ENCODE measurements around the gene DIAPH1. TPM values are rescaled to one million over a fixed set of nuclear protein-coding genes. Genes with fewer than 3 reads are reported as not detected.

DIAPH1 gene
- total RNA-seq, 1 donor from 2014 or later = 23.3 TPM

DNA sequence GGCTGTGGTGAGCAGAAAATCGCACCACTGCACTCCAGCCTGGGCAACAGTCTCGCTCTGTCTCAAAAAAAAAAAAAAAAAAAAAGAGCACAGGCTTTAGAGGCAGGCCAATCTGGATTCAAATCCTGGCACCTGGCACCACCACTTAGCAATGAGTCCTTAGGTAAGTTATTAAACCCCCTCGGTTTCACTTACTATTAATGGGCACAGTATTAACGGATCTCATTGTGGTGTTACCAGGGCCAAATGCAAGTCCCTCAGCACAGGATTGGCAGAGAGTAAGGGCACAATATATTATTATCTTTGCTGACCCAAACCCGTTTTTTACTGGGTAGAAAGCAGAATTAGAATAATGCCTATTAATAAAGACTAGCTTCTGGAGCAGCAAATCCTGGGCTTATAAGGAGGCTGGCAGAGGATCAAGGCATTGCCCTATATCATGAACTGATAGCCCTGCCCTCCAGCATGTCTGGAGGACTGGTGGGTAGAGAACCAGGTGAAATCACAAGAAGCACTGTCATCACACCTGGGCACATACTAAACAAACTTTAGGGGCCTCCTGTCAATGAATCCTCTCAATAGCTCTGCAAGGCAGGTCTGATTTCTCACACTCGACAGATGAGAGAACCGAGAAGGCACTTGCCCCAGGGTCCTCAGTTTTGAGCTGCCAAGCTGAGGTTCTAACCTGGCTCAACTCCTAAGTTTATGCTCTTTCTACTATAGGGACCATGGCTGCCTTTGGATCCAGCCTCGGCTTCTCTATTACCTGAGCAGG lies 112.2 kb downstream of the DIAPH1 start:
- DNase-seq = no peak

DNA sequence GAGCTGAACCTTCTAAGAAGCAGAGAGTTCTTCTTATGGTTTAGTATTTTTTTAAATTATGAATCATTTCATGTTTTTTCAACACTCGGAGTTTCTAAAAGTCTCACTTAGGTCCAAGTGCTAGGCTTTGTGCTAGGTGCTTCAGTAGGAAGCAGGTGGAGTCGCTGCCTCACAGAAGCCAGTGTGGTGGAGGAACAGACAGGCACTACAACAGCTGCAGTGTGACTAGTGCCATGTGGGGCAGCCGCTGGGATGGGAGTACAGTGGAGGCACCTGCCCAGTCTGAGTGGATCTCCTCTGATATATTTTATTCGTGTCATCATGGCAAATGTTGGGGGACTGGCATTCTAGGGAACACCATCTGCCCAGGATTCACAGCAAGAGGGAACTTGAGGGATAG lies 114.6 kb downstream of the DIAPH1 start:
- no peak for DNase-seq

DNA sequence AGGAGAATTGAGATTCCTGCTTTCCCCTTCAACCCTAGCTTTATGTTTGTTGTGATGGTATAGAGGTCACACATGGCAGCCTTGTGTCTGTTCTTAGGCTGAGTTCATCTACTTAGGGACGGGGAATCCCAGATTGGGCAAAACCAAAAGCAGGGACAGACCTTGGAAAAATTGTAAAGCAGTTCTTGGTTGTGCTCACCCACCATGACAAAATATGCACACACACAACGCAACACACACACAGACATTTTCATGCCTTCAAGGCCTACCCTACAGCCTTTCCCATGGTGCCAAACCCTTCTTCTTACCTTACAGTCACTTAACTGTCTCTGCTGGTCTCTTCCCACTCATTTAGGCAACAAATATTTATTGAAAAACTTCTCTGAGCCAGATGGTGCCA lies 115.1 kb downstream of the DIAPH1 start:
- DNase-seq = no peak

DNA sequence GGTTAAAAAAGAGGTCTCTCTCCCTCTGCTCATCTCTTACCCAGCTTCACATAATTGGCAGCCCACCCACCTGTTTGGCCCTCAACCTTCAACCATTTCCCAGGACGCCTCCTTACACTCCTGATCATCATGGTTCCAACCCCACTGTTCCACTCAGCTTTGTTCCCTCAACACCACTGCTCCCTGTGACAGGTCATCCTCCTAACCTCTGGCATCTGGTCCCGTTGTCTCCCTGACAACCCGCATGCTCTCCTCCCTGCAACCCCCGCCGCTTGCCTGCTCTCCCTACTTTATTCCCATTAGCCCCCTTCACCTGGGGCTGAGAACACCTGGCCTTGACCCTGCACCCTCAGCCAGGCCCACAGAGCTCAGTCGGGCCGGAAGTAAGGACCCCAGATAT lies 117.0 kb downstream of the DIAPH1 start:
- DNase-seq = no peak

DNA sequence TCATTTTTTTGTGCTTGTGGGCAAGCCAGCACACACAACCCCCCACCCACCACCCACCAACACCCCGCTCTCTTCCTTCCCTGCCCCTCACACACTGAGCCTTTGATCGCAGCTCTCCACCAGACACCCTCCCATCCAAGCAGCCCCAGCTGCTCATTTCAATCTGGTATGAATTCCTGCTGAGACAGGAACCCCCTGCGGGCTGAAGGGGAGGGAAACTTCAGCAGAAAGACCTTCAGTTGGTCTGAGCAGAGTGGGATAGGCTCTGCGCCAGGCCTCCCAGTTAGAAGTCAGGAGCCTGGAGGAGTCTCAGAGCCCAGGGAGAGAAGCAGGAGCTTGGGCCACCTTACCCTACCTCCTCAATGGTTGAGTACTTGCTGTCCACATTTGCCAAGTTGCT lies 122.8 kb downstream of the DIAPH1 start:
- peak; percentile 73 for DNase-seq

DNA sequence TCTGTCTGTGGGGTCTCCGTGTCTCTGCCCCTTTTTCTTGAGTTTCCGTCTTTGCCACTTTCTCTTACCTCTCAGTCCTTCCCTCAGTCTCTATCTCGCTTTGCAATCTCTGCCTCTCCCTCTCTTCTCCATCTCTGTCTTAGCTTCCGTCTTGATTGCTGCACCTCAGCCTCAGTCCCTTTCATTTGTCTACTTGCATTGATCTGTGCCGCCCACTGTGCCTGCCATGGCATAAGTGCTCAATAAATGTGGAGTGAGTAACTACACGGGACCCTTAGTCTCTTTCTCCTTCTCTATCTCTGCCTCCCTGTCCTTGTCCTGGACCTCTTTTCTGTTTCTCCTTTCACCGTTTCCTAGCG lies 123.4 kb downstream of the DIAPH1 start:
- no peak for DNase-seq

DNA sequence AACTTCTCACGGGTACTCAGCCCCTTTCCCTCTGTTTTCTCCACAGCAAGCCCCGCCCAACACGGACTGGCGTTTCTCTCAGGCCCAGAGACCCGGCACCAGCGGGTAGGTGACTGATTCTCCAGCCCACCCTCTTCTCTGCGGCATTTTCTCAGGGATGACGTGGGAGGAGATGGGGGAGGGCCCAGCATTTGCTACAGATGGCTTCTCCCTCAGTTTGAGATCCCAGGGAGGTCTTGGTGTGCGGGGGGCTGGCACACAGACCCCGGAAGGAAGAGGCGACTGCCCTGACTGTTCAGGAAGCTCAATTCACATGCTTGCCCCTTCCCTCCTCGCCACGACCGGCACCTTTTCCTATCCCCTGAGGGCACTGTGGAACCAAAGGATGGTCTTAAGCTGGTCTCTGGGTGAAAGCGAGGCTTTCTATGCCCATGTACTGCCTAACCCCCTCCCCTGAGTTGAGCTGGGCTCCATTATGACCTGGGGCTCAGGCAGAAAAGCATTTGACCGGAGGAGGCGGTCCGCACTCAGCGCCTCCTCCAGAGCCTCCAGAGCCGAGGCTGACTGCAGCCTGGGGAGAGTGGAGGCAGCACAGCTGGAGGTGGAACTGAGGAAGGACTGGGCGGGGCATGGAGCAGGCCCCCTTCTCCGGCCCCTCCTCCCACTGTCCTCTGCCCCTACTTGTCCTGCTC lies 123.9 kb downstream of the DIAPH1 start:
- DNase-seq = no peak

DNA sequence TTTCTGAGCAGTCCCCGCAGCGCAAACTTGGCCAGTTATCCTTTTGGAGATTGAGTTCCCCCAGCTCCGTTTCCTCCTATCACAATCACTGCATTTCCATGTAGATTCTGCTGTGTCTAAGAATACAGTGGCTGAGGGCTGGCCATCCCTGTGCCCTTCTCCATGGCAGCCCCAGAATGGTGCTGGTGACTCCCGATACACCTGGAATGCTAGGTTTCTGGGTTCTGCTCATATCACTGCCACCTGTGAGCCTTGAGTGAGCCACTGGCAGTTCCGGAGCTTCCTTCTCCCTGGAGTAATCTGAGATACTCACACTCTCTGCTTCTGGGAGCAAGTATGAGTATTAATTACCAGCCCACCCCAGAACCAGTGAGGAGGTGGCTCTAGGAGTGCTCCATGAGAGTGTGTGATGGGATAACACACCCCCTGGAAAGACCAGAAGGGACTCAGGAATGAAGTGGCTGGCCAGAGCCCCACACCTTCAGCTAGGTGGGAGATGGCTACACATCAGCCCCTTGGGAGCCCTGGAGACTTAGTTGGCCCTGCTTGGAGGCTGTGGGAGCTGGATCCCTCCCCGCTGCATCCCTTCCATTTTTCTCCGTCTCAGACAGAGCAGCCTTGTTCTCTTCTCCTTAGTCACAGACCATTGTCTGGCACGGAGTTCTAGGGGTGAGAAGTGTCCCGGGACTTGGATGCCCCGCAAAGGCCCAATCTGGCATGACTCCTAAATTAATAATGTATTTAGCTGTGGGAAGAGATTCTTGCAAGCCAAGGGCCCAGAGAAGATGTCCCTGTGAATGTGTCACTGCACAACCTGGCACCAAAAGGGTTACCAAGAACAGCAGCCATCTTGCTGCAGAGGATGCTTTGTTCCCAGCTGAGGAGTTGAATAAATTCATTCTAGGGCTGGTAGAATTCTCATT lies 125.0 kb downstream of the DIAPH1 start:
- DNase-seq = no peak

DNA sequence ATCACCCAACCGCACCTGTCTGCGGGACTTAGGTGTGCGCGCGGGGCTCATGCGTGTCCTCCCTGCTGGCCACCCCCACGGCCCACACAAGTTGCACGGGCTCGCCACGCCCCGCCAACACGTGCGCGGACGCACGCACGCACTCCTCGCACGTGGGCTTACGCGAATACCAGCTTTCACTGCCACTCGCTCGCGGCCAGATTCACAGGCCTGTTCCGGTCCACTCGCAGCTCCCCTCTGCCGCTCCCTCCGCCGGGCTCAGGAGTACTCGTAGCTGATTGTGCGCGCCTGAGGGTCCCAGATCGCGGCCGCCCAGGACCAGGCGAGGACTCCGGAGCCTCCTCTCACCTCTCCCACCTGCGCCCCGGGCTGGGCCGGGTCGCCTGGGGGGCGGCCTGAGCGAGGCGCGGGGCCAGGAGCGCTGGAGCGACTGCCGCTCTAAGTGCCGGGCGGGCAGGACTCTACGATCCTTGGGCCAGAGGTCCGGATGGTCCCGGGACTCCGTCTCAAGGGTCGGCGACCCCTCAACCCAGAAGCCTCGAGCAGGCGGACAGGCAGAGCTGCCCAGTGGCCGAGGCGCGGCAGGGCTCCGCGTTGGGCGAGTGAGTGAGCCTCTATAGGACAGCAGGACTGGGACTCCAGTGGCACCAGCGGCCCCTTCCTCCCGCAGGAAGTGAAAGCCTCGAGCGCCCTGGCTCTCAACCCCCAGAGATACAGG lies 126.5 kb downstream of the DIAPH1 start:
- no peak for DNase-seq

DNA sequence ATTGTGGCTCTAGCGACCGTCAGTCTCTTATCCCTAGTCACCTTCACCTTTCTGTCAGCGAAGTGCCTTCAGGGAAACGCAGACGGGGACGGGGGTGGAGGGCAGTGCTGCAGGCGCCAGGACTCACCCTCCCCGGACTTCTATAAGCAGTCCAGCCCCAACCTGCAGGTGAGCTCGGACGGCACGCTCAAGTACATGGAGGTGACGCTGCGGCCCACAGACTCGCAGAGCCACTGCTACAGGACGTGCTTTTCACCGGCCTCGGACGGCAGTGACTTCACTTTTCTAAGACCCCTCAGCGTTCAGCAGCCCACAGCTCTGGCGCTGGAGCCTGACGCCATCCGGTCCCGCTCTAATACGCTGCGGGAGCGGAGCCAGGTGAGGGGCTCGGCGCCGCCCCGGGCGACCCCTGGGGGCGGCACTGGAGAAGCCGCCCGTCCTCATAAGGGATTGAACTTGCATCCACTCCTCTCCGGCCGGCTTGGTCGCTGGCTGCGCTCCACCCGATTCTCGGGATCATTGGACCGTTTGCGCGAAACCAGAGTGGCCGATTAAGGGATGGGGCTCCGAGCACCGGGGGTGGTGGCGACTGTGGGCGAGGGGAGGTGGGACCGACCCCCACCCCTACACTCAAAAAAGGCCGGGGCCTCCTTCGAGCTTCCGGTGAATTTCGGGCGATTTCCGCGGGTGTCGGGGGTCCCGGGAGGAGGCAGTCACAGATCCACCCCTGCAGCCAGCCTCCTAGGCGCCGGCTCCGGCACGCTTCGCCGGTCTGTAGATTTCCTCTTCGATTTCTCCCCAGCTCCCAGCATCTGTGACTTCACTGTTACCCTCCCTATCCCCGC lies 127.3 kb downstream of the DIAPH1 start:
- DNase-seq = no peak

DNA sequence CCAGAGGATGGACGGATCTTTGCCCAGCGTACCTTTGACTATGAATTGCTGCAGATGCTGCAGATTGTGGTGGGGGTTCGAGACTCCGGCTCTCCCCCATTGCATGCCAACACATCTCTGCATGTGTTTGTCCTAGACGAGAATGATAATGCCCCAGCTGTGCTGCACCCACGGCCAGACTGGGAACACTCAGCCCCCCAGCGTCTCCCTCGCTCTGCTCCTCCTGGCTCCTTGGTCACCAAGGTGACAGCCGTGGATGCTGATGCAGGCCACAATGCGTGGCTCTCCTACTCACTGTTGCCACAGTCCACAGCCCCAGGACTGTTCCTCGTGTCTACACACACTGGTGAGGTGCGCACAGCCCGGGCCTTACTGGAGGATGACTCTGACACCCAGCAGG lies 128.0 kb downstream of the DIAPH1 start:
- DNase-seq = no peak

DNA sequence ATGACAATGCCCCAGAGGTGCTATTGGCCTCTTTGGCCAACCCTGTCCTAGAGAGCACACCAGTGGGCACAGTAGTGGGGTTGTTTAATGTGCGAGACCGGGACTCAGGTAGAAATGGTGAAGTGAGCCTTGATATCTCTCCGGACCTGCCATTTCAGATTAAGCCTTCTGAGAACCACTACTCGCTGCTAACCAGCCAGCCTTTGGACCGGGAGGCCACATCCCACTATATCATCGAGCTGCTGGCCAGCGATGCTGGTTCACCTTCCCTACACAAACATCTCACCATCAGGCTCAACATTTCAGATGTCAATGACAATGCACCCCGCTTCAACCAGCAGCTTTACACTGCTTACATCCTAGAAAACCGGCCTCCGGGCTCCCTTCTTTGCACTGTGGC lies 128.5 kb downstream of the DIAPH1 start:
- DNase-seq = no peak

DNA sequence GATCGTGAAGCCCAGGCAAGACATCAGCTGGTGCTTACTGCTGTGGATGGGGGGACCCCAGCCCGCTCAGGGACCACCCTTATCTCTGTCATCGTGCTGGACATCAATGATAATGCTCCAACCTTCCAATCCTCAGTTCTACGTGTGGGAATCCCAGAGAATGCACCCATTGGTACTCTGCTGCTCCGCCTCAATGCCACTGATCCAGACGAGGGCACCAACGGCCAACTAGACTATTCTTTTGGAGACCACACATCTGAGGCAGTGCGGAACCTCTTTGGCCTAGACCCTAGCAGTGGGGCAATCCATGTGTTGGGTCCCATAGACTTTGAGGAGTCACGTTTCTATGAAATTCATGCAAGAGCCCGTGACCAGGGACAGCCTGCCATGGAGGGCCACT lies 129.0 kb downstream of the DIAPH1 start:
- no peak for DNase-seq

DNA sequence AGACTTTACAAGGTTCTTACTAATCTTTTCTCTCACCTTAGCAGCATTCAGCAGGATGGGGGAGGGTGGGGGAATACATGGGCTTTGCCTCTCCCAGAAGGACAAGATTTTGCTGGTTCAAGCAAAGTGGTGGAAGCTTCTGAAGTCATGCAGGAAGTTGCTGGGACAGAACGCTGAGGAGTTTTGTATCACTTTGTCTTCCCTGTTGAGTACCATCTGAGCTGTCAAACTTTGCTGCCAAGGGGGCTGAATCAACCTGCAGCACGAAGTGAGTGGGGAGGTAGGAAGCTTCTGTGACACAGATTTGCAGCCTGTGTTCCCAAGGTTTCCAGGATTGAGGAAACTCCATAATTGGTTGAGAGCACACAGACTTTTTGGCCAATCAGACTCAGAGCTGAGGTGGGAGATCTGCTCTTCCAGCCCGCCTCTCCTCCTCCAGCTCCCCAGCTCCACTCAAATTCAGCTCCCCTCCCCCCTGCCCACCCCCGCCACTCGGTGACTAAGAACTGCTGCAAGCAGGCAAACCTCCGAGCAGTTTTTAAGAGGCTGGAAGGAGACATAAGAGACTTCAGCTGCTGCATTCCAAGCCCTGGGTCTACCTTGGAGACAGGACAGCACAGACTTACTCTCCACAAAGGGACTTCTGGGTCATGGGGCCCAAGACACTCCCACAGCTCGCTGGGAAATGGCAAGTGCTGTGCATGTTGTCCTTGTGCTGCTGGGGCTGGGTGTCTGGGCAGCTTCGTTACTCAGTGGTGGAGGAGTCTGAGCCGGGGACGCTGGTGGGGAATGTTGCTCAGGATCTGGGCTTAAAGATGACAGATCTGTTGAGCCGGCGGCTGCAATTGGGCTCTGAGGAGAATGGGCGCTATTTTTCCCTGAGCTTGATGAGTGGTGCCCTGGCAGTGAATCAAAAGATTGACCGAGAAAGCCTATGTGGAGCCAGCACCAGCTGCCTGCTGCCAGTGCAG lies 129.9 kb downstream of the DIAPH1 start, which contains the start of gene PCDHGC5:
PCDHGC5 (plus strand) TSS at position 491 of the 971 bp plus-strand sequence; CDS start at position 651, 160 bp downstream.
- DNase-seq = no peak

DNA sequence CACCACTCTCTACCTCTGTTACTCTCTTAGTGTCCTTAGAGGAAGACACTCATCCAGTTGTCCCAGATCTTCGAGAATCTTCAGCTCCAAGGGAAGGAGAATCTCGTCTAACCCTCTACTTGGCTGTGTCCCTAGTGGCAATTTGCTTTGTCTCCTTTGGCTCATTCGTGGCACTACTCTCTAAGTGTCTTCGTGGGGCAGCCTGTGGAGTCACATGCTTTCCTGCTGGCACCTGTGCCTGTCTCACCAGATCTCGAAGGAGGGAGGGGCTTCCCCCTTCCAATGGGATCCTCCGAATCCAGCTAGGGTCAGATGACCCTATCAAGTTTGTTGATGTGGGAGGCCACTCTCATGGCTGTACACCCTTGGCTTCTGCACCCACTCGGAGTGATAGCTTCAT lies 131.7 kb downstream of the DIAPH1 start:
- no peak for DNase-seq

DNA sequence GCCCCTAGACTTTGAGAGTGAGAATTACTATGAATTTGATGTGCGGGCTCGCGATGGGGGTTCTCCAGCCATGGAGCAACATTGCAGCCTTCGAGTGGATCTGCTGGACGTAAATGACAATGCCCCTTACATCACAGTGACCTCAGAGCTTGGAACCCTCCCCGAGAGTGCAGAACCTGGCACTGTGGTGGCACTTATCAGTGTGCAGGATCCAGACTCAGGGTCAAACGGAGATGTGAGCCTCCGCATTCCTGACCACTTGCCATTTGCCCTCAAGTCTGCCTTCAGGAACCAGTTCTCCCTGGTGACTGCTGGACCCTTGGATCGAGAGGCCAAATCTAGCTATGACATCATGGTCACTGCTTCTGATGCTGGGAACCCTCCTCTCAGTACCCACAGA lies 132.7 kb downstream of the DIAPH1 start:
- DNase-seq = no peak

DNA sequence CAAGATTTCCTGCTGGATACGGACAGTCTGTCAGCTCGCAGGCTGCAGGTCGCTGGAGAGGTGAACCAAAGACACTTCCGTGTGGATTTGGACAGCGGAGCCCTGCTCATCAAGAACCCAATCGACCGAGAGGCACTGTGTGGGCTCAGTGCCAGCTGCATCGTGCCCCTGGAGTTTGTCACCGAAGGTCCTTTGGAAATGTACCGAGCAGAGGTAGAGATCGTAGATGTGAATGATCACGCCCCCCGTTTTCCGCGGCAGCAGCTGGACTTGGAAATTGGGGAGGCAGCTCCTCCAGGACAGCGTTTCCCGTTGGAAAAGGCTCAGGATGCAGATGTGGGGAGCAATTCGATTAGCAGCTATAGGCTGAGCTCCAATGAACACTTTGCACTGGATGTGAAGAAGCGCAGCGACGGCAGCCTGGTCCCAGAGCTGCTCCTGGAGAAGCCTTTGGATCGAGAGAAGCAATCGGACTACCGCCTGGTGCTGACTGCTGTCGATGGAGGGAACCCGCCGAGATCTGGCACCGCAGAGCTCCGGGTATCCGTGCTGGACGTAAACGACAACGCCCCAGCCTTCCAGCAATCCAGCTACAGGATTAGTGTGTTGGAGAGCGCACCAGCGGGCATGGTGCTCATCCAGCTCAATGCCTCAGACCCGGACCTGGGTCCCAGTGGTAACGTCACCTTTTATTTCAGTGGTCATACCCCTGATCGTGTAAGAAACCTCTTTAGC lies 133.3 kb downstream of the DIAPH1 start:
- DNase-seq = no peak

DNA sequence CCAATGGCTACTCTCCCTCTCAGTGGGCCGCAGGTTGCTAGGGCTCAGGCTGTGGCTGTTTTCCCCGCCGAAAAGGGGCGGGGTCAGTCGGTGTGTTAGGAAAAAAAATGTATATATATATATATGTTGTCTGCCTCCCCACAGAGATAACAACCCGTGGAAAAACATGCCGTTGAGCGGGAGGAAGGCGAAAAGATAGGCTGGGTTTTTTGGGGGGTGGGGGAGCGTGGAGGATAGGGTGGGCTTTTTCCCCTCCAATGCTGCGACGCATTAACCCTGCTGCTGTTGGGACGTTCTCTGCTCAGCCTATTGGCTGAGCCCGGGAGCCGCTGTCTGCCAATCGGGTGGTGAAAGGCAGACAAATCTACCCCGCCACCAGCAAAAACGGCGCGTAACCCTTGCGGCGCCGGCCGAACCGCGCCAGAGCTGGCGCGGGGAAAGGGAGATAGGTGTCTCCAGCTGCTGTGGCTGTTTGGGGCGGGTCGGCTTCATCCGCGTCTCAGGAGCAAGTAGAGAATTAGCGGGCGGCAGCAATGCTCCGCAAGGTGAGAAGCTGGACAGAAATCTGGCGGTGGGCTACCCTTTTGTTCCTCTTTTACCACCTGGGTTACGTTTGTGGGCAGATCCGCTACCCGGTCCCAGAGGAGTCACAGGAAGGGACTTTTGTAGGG lies 134.0 kb downstream of the DIAPH1 start, which contains the start of gene PCDHGC4:
PCDHGC4 (plus strand) TSS at position 390 of the 671 bp plus-strand sequence; CDS start at position 534, 144 bp downstream.
- no peak for DNase-seq

DNA sequence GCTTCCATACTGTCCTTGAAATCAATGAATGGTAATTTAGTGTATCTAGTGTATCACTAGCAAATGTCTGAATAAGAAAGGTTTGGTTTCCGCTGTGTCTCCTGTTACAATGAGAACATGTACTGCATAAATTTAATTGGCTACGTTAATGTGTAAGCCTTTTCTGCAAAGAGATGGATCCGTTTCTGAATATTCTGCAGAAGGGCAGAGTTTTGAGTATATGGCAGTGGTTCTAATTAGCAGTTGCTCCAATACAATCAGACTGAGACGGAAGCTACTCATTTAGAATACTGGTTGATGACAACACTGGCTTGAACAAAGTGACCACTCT lies 134.5 kb downstream of the DIAPH1 start:
- peak; percentile 52 for DNase-seq
